ENCODE data around the gene BARD1.
"Not testable (repeated sequence)": the region's sequence is repeated elsewhere in the genome, so short reads cannot be mapped to it uniquely, and the experiment has no call there.

The BARD1 gene

DNA sequence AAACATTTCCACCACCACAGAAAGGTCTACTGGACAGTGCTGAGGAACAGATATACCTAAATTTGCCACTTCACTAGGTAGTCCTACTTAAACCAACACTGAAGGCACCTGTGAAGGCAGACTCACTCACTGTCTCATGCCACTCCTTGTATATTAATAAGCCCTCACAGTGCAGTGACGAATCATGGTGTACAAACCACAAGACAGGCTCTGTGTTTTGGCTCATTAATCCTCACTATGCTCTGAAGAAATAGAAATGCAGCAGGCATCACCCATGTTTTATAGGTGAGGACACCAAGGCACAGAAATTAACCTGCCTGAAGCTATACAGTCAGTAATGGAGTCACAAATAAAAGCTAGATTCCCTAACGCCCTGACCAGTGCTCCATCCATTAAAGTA, 44.3 kb downstream of the BARD1 start:
- no peak for DNase-seq (ENCODE audit: low read depth)

DNA sequence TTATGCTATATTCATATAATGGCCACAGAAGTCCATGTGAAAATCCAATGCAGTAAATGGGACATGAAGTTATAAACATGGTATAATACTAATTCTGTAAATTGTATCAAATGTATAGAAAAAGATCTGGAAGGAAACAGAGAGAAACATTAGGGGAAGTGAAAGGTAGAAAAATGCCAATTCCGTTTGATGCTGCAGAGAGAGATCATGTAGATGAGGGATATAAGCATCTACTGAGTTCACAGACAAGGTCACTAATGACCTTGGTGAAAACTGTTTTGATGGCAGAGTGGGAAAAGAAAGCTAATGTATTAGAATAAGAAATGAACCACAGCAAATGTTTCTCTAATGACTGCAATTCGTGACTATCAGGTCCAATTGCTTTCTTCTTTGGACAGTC, 56.0 kb downstream of the BARD1 start:
- no peak for DNase-seq (ENCODE audit: low read depth)

- no peak for DNase-seq (ENCODE audit: low read depth)
These were observed 59.0 kb downstream of the BARD1 start for GRCh38 chr2:214750529-214750928.

DNA sequence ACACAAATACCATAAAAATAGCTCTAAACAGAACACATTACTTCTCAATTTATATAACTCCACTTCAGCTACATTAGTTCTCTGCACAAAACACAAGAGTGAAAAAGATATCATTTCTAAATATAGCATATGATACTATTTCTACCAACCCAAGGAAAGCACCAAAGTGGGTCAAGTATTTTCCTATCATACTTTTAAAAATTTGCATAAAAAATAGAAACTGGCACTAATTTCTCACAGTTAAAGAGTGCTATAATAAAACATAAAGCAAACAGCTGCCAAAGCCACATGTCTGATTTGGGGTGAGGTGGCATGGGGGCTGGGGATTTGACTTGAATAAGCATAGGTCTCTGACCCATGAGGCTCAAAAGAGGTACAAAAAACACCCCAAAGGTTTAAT, 61.5 kb downstream of the BARD1 start:
- no peak for DNase-seq (ENCODE audit: low read depth)

DNA sequence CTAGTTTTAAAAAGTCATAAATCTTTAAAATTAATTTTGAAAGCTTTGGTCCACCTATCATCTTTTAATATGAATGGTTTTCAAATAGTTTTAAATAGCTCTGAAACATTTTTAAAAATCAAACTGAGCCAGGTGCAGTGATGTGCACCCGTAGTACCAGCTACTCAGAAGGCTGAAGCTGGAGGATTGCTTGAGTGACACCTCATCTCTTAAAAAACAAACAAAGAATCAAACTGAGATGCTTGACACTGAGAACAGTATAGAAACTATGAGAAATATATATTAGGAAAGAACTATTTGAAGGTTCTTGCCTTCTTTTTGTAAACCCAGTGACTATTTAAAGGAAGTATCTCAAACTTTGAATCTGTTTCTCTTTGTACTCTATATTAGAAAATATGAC, 67.4 kb downstream of the BARD1 start:
- DNase-seq (ENCODE audit: low read depth), result no peak

DNA sequence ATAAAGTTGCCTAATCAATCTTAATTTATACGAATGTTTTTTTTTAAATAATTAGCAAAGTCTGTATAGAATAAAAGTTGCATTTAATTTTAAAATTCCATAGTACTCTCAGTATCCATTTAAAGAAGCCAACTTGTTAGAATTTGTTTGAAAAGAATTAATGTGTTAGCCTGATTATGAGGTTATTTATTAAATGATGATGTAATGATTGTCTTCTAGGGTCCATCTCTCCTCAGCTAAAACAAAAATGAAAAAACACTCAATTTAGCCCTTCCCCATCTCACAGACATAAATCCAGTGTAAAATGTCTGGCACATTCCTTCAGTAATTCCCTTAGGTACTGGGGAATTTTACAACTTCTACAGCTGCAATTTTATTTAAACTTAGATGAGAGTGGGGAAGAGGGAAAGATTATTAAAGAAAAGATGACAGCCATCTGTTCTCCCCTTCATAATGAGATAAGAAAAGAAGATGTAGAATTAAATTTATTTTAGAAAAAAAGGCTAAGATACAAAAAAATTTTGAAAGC, 68.6 kb downstream of the BARD1 start:
- no peak for DNase-seq (ENCODE audit: low read depth)

DNA sequence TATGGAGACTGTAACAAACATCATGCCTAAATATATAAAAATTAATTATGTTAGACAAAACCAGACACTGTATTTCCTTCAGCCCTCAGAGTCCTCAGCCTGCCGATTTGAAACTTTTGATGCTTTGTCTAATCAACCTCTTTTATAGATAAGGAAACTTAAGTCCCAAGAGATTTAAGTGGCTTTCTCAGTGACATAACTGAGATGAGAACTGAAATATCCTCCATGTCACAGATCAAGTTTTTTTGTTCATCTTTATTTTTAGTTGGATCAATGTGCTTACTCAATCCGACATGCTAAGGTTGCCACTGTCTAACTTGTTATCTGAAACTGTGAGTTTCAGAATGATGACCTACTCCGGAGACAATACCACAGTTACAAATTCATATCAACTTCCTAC, 72.3 kb downstream of the BARD1 start:
- DNase-seq (ENCODE audit: low read depth), result no peak

- no peak for DNase-seq (ENCODE audit: low read depth)
These were observed 78.6 kb downstream of the BARD1 start for GRCh38 chr2:214730800-214731407.

- DNase-seq (ENCODE audit: low read depth), result no peak
These were observed 79.2 kb downstream of the BARD1 start for GRCh38 chr2:214730248-214730647.

- no peak for DNase-seq (ENCODE audit: low read depth)
These were observed 84.7 kb downstream of the BARD1 start for GRCh38 chr2:214724741-214725140.

- not testable (repeated sequence) for DNase-seq (ENCODE audit: low read depth)
These were observed 91.6 kb downstream of the BARD1 start for GRCh38 chr2:214717837-214718236.

DNA sequence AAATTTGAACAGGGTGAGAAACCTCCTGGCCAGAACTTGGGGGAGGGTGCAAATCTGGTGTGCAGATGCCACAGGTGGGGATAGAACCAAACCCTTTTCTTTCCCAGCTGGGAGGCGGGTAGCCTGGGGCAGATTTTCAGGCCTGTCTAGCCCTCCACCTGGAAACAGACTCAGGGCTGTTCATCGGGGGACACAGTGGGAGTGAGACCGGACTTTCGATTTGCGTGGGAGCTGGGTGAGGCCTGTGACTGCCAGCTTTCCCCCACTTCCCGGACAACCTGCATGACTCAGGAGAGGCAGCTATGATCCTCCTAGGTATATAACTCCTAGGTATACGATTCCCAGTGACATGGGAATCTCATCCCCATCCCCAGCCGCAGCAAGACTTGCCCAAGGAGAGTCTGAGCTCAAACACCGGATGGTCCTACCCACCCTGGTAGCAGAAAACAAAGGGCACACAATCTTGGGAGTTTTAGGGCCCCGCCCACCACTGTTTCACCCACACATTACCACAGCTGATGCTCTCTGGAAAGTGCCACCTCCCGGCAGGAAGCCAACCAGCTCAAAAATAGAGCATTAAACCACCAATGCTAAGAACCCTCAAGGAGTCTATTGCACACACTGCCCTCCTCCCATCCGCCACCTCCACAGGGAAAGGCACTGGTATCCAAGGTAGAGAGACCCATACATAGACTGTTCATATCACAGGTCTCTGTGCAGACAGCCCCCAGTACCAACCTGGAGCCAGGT, 92.5 kb downstream of the BARD1 start:
- no peak for DNase-seq (ENCODE audit: low read depth)

DNA sequence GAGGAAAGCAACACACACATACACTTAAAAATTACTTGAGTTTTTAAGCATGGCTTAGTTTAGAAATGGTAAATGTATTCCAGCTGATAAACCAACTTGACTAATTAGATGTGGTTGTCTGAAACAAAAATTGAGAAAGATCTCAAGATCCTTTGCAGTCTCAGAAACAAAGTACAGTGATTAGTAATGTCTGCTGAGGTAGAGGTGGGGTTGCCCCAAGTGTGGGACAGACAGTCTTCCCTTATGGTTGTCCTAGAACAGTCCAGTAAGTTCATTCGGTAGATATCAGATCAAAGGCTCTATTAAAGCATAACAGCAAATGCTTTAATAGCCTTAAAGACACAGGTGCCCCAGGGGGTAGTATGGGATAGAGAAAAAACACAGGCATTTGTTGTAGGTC, 94.5 kb downstream of the BARD1 start:
- DNase-seq (ENCODE audit: low read depth), result no peak

DNA sequence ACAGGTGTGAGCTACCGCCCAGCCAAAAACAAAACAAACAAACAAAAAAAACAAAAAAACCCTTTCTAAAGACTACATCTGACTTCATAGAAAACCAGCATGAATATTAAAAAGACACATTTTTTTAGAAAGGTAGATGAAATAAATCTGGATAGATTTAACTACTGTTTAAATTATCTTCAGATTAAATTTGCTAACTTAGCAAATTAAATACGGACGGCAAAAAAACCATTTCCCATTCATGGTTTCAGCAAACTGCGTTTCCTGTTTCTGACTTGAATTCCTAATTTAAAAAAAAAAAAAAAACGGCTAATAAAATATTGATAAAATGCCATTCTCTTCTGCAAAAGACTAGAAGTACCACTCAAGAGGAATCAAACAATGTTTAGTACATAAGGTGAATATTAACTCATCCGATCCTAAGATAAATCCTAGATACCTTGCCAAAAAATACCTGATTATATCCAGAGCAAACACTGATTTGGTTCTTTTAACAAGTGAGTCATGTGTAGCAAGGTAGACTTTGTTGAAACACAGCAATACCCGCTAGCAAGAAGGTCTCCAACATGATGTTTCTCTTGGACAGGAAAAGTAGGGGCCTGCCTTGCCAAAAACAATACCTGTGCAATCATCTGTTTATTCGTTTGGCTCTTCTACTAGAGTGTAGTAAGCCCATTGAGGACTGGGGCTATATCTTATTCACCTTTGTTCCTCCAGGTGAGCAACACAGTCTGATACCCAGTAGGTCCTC, 96.2 kb downstream of the BARD1 start:
- no peak for DNase-seq (ENCODE audit: low read depth)

DNA sequence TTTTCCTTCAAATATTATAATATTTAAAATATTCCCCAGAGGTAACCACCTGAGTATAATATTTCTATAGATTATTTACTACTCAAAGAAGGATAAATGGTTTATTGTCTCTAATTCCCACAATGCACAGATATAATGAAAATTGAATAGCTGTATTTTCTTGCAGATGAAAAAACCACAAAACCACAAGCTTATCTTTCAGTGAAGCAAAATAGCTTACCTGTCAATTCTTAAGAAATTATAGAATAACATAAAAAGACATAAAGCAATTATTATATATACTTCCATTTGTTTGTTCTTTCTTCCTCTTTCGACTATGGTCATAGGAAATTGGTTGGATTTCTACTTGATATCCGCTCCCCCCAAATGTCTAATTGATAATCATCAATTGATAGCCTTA, 98.8 kb downstream of the BARD1 start:
- DNase-seq (ENCODE audit: low read depth), result no peak

GRCh38 chr2:214706986-214707385, 102.5 kb downstream of the BARD1 start:
- DNase-seq (ENCODE audit: low read depth), result no peak

- DNase-seq (ENCODE audit: low read depth), result no peak
These were observed 110.2 kb downstream of the BARD1 start for GRCh38 chr2:214699236-214699635.

DNA sequence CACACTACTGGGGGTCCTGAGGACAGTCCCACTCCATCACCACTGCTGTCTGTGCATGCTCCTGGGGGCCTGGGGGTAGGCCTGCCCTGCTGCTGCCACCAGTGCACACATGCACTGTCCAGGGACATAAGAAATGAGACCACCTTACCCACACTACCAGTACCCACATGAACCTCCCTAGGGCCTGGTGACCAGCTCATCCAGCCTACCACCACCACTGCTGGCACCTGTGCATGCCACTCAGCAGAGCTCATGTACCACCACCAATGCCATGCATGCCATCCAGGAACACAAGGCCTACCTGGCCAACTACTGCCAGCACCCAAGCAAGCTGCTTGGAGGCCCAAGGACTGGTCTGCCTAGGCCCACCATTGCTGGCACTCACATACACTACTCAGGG, 112.8 kb downstream of the BARD1 start:
- no peak for DNase-seq (ENCODE audit: low read depth)

- DNase-seq (ENCODE audit: low read depth), result no peak
These were observed 113.7 kb downstream of the BARD1 start for GRCh38 chr2:214695789-214696188.

DNA sequence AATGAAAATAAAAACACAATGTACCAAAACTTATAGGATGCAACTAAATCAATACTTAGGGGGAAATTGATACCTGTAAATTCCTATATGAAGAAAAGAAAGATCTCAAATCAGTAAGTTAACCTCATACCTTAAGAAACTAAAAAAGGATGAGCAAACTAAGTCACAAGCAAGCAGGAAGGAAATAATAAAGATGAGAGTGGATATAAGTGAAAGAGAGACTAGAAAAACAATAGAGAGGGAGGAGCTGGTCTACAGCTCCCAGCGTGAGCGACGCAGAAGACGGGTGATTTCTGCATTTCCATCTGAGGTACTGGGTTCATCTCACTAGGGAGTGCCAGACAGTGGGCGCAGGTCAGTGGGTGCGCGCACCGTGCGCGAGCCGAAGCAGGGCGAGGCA, 125.9 kb downstream of the BARD1 start:
- not testable (repeated sequence) for DNase-seq (ENCODE audit: low read depth)

DNA sequence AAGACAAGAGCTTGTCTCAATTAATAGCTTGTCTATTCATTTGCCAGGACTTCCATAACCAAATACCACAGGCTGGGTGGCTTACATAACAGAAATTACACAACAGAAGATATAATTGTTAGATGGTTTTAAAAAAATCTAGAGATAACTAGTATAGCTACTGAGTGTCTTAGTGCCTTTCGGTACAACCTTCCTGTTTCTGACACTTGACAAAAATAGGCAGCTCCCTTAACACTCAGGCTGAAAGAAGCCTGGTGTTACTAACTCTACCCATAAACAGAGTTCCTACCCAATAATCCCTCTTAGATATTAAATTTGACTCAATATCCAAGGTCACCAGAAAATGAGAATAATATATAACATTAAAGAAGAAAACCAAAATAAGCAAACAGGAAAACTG, 129.7 kb downstream of the BARD1 start:
- DNase-seq (ENCODE audit: low read depth), result no peak

GRCh38 chr2:214676421-214677089, 132.9 kb downstream of the BARD1 start:
- no peak for DNase-seq (ENCODE audit: low read depth)
